Endothelial cell (in vitro differentiated cells): ENCODE results near the gene CHN2. TPM values are rescaled to one million over a fixed set of nuclear protein-coding genes. Genes with fewer than 3 reads are reported as not detected.

Source experiments
- DNase-seq: peaks from one replicate; pipeline ENCODE4 v3.0.0; 2021; ENCODE audit warnings: low spot score
- H3K27ac Mint-ChIP-seq: one replicate; pipeline ENCODE4 v1.8.0; 2021; ENCODE audit warnings: mixed read lengths, inconsistent platforms; ENCODE audit not compliant: unreplicated experiment
- H3K27me3 Mint-ChIP-seq: one replicate; pipeline ENCODE4 v1.8.0; 2021; ENCODE audit warnings: mild to moderate bottlenecking, moderate library complexity, mixed read lengths, inconsistent platforms; ENCODE audit not compliant: unreplicated experiment
- H3K36me3 Mint-ChIP-seq: one replicate; pipeline ENCODE4 v1.8.0; 2021; ENCODE audit warnings: mild to moderate bottlenecking, low read depth, mixed read lengths, inconsistent platforms; ENCODE audit not compliant: unreplicated experiment
- H3K4me1 Mint-ChIP-seq: one replicate; pipeline ENCODE4 v1.8.0; 2021; ENCODE audit warnings: mild to moderate bottlenecking, mixed read lengths, inconsistent platforms; ENCODE audit not compliant: unreplicated experiment
- H3K4me3 Mint-ChIP-seq: one replicate; pipeline ENCODE4 v1.8.0; 2021; ENCODE audit warnings: mild to moderate bottlenecking, mixed read lengths, inconsistent platforms; ENCODE audit not compliant: unreplicated experiment
- H3K9me3 Mint-ChIP-seq: one replicate; pipeline ENCODE4 v1.8.0; 2021; ENCODE audit warnings: mixed read lengths, inconsistent platforms; ENCODE audit not compliant: unreplicated experiment
- total RNA-seq: library from RNA; stranded (reverse); fragmentation: NEBNext Ultra II Directional; extraction: Animal tissue kit (Norgen Biotek cat#: 25700); gene quantifications from one replicate; pipeline ENCODE4 v1.2.1, GENCODE V29; 2021; ENCODE audit not compliant: unreplicated experiment
- TF ChIP-seq, protein P1 (sequence below): fragments of 200-600 bp; sonication (generic); IDR thresholded peaks from one replicate; pipeline ENCODE4 v1.5.0; 2021; ENCODE audit warnings: antibody characterized with exemption; ENCODE audit not compliant: unreplicated experiment

Gene CHN2
- total RNA-seq, 1 donor from 2014 or later: 3.4 TPM

DNA sequence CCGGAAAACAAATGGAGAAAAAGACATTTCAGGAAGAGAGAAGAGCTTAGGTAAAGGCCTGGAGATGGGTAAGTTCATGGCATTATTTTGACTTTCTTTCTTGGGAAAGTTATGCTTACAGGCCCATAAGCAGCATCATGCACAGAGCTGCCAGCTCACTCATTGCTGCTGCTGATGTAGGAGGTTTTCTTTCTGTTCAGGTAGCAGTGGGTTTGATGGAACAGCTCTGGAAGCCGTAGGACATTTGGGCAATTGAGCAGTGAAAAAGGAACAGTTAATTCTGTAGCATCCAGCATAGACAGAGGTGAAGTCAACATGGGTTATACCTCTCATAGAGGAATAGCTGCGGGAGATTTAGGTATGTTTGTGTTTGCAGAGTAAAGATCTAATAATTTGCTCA, 3.3 kb downstream of the CHN2 start:
- Mint-ChIP-seq H3K27ac (no peak overlapping the region), H3K27me3 (peaks cover 11% of the 10 kb centered on the region), H3K4me3 (no peak overlapping the region), H3K9me3 (no peaks in the 10 kb centered on the region), H3K36me3 (no peaks in the 10 kb centered on the region), H3K4me1 (peaks cover 11% of the 10 kb centered on the region)
- TF ChIP-seq, protein P1, sequence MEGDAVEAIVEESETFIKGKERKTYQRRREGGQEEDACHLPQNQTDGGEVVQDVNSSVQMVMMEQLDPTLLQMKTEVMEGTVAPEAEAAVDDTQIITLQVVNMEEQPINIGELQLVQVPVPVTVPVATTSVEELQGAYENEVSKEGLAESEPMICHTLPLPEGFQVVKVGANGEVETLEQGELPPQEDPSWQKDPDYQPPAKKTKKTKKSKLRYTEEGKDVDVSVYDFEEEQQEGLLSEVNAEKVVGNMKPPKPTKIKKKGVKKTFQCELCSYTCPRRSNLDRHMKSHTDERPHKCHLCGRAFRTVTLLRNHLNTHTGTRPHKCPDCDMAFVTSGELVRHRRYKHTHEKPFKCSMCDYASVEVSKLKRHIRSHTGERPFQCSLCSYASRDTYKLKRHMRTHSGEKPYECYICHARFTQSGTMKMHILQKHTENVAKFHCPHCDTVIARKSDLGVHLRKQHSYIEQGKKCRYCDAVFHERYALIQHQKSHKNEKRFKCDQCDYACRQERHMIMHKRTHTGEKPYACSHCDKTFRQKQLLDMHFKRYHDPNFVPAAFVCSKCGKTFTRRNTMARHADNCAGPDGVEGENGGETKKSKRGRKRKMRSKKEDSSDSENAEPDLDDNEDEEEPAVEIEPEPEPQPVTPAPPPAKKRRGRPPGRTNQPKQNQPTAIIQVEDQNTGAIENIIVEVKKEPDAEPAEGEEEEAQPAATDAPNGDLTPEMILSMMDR: no peak
- no peak for DNase-seq

DNA sequence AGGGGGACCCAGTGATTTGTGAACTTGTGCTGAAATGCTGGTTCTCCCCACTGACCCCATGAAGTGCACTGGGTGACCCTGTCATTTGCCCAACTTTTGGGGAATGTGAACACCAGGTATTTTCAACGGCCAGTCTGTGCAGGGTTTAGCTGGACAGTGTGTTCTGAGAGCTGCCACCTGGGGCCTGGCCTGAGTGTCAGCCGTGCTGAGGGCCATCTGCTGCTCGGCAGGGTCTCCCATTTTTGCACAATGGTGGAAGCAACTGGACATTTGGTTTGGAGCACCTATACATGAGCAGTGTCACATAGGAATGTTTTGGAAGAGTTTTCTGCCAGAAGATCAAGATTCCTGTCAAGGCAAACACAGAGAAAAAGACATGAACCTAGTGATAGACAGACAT, 5.2 kb downstream of the CHN2 start:
- peaks cover 5% of the 10 kb centered on the region for H3K27me3 Mint-ChIP-seq
- DNase-seq: no peak
- no peaks in the 10 kb centered on the region for H3K9me3 Mint-ChIP-seq
- TF ChIP-seq, protein P1: no peak
- no peak overlapping the region for H3K27ac Mint-ChIP-seq
- no peak overlapping the region for H3K4me3 Mint-ChIP-seq
- no peaks in the 10 kb centered on the region for H3K36me3 Mint-ChIP-seq
- peaks cover 11% of the 10 kb centered on the region for H3K4me1 Mint-ChIP-seq

DNA sequence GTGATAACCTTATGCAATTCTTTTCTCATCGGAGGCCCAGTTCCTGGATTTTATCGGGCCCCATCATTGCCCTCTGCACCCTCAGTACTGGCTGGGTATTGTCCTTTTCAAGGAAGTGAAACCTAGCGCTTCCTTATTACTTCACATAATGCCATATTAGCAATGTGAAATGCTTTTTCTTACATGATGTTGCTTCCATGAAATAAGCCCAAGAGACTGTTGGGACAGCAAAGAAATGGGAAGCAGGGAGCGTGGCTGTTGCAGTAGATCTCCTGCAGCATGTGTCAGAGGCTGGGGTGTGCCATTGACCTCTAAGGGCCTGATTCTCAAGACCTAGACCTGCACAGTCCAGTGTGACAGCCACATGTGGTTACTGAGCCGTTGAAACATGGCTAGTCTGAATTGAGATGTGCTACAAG, 8.1 kb downstream of the CHN2 start:
- H3K36me3 Mint-ChIP-seq: no peaks in the 10 kb centered on the region
- TF ChIP-seq, protein P1: no peak
- no peak overlapping the region for H3K27ac Mint-ChIP-seq
- no peaks in the 10 kb centered on the region for H3K9me3 Mint-ChIP-seq
- DNase-seq: no peak
- H3K27me3 Mint-ChIP-seq: no peaks in the 10 kb centered on the region
- no peak overlapping the region for H3K4me3 Mint-ChIP-seq
- H3K4me1 Mint-ChIP-seq: peaks cover 3% of the 10 kb centered on the region

DNA sequence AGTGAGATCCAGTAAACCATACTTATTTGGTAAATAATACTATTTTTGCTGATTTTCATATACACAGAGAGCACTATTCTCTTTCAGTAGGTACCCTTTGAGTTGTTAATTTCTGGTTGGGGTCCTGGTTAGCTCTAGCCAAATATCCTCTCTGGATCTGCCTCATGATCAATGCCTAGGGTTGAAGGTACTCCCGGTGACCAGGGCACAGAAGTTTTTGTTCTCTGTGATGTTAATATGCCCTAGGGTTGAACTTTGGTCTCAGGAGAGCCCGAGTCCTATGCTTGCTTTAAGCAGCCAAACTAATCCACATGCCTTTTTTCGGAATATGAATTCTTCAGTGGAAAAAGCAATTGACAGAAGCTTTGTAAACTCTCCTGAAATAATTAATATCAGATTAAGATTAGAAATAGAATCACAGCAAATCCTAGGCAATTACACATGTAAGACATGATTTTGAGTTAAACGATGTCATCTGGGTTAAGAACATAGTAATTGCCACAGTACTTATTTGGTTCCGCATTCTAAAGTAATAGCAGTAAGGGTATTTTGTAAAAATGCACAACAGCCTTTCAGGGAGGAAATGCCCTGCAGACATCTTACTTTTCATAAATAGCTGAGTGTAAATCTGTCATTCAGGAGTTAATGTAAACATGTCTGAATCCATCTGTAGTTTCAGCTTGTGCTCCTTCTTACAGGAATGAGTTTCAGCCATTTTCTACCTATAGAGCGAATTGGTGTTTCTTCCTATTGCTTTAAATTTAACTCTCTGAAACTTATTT, 10.1 kb downstream of the CHN2 start:
- H3K9me3 Mint-ChIP-seq: no peaks in the 10 kb centered on the region
- H3K4me3 Mint-ChIP-seq: no peak overlapping the region
- peaks cover 1% of the 10 kb centered on the region for H3K27me3 Mint-ChIP-seq
- no peak for DNase-seq
- TF ChIP-seq, protein P1: no peak
- no peaks in the 10 kb centered on the region for H3K36me3 Mint-ChIP-seq
- peaks cover 3% of the 10 kb centered on the region for H3K4me1 Mint-ChIP-seq
- H3K27ac Mint-ChIP-seq: no peak overlapping the region

DNA sequence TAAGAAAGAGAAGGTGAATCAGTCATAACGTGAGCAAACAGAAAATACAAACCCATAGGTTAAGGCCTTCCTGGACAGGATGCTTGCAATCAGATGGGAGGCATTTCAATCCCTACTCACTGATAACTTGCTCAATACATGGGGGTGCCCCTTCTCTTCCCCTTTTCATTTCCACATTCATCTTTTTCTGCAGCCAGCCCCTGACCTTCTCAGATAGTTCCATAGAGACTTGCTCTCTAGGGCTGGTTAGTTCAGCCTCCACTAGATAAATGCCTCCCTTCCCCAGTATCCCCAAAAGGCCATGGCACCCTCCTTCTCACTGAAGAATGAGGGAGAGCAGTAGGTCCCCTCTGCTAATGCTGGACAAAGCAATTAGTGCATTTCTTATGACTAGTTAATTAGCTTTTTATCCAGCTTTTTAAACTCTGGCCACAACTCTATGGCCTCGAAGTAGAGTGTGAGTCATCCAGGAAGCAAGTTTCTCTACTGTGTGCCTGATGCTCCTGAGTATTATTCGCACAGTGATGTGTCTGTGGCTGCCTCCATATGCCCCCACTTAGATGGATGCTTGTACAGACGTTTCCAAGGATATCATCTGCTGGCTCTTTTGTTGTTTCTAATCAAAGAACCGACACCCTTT, 12.7 kb downstream of the CHN2 start:
- H3K4me1 Mint-ChIP-seq: no peaks in the 10 kb centered on the region
- H3K4me3 Mint-ChIP-seq: no peak overlapping the region
- DNase-seq: no peak
- TF ChIP-seq, protein P1: no peak
- H3K27me3 Mint-ChIP-seq: peaks cover 4% of the 10 kb centered on the region
- H3K27ac Mint-ChIP-seq: no peak overlapping the region
- H3K9me3 Mint-ChIP-seq: no peaks in the 10 kb centered on the region
- no peaks in the 10 kb centered on the region for H3K36me3 Mint-ChIP-seq
